AG08396 (cell line): ENCODE results near the gene KRTAP10-3.

Source experiments
- DNase-seq: peaks from one replicate; pipeline ENCODE4 v3.0.0; 2012; ENCODE audit warnings: low spot score, mixed read lengths

The KRTAP10-3 gene

DNA sequence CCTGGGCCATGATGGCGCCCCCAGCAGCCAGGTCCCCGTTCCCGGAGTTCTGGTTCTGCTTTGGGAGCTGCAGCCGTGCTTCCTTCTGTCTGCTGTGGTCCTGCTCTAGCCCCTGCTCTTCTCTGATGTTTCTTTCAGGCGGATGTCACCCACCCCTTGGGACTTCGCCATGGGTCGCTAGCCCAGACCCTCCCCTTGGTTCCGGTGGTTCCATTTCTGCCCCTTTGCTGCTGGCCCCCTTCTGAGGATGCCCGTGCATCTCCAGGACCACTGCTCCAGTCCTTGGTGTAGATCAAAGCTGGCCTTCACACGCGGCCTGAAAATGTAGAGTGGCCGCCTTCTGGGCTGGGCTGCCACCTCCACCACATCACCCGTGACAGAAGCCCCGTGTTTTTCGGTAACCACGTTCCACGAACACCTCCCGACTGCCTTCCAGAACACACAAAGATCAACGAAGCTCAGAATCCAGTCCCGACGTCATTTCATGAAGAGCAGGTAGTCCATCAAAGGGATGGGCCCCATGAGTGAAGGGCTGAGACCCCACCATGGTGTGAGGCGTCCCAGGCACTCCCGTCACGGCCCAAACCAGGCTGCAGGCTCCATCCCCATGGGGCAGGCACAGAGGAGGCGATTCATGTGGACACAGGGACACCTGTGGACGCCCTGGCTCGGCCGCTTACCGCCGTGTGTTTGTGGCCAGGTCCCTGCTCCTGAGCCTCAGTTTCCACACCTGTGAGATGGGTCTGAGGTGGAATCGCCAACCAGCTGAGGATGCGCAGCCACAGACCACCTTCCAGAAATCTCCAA is 43.0 kb downstream of the KRTAP10-3 start:
- DNase-seq: no peak

DNA sequence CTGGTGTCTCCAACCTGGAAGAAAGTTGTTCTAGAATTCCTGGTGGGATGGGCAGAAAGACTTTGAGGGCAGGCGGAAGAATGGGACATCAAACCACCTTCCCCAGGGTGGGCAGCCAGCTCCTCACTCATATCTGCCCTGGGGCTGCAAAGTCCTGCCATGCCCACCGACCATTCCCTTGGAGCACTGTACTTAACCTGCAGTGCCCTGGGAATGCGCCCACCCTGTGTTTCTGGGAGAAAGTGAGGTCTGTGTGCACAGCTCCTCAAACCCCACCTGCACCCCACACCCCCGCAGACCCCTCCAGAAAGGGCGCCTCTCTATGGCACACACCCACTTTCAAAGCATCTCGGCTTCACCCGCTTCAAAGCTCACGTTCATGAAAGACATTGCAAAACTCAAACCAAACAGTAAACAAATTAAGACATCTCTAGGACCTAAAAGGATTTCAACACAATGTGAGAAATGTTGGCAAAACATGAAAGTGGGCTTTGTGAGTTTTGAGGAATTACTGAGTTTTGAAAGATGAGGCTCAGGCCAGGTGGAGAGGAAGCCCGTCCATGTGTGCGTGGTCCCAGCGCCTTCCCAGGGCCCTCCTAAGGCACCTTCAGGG is 43.7 kb downstream of the KRTAP10-3 start:
- DNase-seq: no peak

GRCh38 chr21:44514218-44514520 is 44.4 kb downstream of the KRTAP10-3 start:
- no peak for DNase-seq

GRCh38 chr21:44513389-44514217 is 45.0 kb downstream of the KRTAP10-3 start:
- no peak for DNase-seq

- DNase-seq: no peak
Measured at GRCh38 chr21:44512496-44513388, 45.9 kb downstream of the KRTAP10-3 start.

- DNase-seq: no peak
Measured at GRCh38 chr21:44511938-44512275, 46.7 kb downstream of the KRTAP10-3 start.

DNA sequence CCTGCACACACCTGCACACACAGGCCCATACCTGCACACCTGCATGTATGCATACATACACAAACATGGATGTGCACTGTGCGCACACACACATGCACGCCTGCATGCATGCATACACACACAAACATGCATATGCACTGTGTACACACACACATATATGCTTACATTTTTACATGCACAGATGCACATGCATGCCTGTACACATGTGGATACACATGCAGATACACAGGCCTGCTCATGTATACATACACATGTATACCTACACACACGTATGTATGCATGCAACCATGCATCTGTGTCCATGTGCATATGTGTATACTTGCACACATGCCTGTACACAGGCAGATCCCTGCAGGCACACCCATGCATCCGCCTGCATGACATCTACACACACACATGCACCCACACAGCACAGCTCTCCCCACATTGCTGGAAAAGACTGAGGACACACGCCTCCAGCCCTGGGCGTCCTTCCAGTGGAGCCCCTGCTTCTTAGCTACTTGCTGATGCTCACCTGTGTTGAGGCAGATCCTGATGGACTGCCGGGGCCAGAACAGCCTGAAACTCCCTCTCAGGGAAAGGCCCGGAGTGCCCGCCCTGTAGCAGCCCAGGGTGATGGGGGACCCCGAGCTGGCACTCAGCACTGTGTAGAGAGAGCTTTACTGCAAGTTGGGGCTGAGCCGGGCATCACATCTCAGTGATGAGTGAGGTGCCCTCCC is 47.2 kb downstream of the KRTAP10-3 start:
- DNase-seq: no peak

GRCh38 chr21:44510508-44511218 is 47.9 kb downstream of the KRTAP10-3 start:
- peak; percentile 73 for DNase-seq

DNA sequence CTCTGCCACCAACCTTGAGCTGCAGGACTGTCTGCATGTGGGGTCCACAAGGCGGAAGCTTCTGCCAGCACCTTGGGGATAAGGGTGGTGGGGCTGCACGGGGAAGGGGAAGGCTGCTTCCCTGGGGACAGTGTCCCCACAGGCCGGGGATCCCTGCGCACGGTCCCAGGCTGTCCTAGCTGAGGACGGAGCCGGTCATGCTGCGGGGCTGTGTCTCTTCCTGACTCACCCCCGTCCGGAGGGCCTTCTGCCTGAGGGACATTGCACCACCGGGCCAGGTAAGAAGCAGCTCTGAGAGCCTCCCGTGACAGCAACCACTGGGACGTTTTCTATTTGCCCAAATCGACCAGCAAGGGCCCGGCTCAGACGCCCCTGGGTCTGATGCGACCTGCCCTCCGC is 48.5 kb downstream of the KRTAP10-3 start:
- DNase-seq: no peak

GRCh38 chr21:44509539-44509938 is 49.1 kb downstream of the KRTAP10-3 start:
- DNase-seq: peak; percentile 55

DNA sequence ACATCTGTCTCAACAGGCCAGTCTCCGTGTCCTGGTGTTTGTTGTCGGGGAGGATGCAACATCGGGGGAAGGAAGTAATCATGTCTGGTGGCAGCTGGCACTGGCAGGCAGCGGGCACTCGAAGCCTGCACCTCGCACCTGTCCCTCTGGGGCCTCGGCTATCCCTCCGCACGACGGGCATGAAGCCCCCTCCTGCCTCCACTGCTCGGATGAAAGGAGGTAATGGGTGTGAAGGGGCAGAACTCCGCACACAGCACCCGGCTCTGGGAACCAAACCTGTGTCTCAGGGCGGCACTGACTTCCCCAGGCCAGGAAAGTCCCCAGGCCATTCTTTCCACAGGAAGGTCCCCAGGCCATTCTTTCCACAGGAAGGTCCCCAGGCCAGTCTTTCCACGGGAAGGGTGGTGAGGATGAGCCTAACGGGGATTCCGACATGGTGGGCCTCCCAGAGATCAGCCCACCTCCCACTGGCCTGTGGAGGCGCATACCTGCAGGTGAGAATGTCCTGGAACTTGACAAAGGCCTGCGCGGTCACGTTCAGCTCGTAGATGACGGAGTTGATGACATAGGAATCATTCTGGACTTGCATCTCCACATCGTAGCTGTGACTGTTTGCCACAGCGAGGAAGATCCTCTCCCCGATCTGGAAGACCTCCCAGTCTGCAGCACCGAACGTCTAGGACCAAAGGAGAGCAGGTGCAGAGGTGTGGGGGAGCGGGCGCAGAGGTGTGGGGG is 49.7 kb downstream of the KRTAP10-3 start:
- DNase-seq: no peak

- DNase-seq: no peak
Measured at GRCh38 chr21:44508426-44508710, 50.2 kb downstream of the KRTAP10-3 start.
